NCI-H446 (cell line): ENCODE data around the gene PHF3.
"Not testable (repeated sequence)": the region's sequence is repeated elsewhere in the genome, so short reads cannot be mapped to it uniquely, and the experiment has no call there.

Source experiments
- DNase-seq, 2 experiments: peaks; one replicate each; lab custom pipeline; 2025; lab: John Stamatoyannopoulos, UW

PHF3 gene

DNA sequence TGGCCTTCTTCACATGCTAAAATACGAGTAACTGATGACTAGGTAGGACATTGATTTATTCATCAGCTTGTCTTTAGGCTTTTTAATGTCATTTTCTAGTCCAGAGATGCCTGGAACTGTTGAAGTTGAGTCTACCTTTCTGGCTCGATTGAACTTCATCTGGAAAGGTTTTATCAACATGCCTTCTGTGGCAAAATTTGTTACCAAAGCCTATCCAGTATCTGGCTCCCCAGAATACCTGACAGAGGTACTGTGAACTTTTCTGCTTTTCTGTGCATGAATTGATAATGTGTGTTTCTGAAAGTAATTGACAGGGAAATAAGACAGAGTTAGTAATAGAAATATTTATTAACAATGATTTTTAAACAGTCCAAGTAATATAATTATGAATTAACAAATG, 71.0 kb downstream of the PHF3 start:
- DNase-seq = no peak

- no peak for DNase-seq
Observed at GRCh38 chr6:63708631-63709030, 73.0 kb downstream of the PHF3 start.

DNA sequence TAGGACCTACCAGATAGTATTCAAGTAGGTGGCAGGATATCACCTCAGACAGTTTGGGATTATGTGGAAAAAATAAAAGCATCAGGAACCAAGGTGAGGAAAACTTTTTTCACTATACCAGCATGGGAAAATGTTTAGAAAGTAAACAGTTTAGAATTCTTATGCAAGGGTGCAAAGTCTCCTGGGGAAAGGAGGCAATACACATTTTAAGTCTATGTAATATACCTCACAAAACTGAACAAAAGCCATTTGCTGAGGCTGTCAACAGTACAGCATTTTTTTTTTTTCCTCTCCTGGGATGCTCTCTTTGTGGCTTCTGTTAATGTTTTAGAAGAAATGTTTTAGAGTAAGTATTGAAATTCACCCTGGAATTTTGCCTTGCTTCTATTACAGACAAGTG, 73.5 kb downstream of the PHF3 start:
- DNase-seq = no peak

DNA sequence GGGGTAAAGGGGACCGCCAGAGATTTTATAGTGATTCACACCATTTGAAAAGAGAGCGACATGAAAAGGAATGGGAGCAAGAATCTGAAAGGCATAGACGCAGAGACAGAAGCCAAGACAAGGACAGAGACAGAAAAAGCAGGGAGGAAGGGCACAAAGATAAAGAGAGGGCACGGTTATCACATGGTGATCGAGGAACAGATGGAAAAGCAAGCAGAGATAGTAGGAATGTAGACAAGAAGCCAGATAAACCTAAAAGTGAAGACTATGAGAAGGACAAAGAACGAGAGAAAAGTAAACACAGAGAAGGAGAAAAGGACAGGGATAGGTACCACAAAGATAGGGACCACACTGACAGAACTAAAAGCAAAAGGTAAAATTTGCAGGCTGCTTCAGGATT, 77.7 kb downstream of the PHF3 start:
- no peak for DNase-seq

GRCh38 chr6:63714091-63714490, 78.5 kb downstream of the PHF3 start:
- DNase-seq = no peak

- DNase-seq = no peak
Observed at GRCh38 chr6:63716169-63716568, 80.6 kb downstream of the PHF3 start.

DNA sequence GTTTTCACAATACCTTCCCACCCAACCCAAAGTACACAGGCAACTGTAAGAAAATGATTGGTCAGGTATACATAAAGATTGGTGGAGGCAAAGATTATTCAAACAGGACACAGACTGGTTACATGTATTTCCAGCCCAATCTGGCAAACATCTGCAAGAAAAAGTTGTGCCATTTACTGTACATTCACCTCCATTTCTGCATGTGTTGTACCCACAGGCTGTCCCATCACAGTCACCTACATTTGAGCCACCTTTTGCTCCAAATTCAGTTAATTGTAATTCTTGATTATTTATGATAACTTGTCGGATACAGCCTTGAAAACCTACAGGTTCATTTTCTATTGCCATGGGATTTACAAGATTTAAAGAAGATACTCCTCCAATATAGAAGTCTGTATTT, 85.6 kb downstream of the PHF3 start:
- no peak for DNase-seq

GRCh38 chr6:63724721-63725120, 89.1 kb downstream of the PHF3 start:
- DNase-seq = no peak

- no peak for DNase-seq
Observed at GRCh38 chr6:63730311-63730710, 94.7 kb downstream of the PHF3 start.

- DNase-seq = no peak
Observed at GRCh38 chr6:63731930-63732329, 96.3 kb downstream of the PHF3 start.

DNA sequence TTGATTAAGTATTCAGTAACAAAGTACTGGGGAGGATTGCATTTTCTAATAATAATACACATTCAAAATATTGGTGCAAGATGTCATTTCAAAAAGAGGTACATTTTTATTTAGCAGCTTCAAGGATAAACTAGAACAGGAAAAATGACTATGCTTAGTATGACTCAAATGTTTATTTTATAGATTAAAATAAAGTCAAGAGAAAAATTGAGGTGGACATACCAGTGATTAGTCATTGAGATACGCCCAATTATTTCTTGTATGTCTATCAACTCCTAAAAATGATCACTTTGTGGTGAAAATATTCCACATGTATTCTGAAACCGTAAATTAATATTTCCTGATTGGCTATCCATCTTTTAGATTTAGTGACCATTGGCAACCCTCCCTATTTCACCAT, 96.7 kb downstream of the PHF3 start:
- no peak for DNase-seq

- no peak for DNase-seq
Observed at GRCh38 chr6:63734923-63735322, 99.3 kb downstream of the PHF3 start.

- not testable (repeated sequence) for DNase-seq
Observed at GRCh38 chr6:63738190-63738589, 102.6 kb downstream of the PHF3 start.

DNA sequence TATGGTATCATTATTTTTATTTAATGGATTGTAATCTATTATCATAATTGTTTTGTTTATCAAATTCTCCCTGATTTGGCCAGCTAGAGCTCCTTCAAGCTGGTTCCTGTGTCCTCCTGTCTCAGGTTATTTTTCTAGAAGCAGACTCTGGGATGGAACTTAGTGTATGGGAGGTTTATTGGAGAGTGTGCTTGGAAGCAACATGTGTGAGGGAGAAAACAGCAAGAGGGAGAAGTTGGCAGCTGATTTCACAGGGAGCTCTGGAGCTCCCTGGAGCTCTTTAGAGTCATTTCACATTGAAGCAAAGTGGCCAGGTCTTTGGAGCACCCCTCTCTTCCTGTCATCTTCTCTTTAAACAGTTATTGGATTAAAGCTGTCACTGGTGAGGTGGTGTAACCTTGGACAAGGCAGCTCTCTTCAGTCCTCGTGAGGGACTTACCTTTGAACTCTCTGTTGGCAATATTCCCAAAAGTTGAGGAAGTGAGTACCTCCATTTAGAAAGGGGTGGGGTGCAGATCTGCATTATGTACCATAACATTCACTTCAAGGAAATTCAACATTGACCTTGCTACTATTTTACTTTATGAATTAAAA, 103.6 kb downstream of the PHF3 start:
- DNase-seq = no peak

DNA sequence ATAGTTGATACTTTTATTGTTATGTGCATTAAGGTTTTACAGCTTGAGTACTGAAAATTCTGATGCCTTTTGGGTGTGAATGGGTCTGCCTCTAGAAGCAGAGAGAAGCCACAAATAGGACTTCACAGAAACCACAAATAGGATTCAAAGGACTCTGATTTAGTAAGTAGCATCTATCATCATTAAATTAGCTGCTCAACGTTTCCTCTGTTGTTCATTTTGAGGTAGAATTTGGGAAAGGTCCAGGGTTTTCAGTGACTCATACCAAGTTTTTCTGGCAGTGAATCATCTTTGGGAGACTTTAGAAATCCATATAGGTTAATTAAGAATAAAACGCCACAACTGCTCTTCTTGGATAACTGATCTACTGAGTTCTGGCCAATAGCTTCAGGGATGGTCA, 105.1 kb downstream of the PHF3 start:
- DNase-seq = peak; percentile 8 to 55

DNA sequence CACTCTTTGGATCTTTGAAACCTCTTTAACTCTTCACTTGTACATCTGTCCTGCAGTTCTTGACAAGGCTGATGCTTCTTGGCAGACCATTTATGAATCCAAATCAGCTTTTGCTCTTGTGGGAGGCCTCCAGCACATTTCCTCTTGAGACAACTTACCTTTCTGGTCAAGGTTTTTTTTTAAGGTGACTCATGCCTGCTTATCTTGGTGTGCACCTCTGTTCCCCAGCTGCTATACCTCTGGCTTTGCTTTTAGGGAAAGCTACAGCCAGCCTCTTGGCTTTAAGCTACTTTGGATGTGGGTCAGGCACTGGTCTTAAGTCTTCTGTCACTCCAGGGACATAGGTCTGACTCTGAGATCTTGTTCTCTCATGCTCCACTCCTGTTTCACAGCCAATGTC, 106.5 kb downstream of the PHF3 start:
- no peak for DNase-seq

GRCh38 chr6:63743691-63744090, 108.1 kb downstream of the PHF3 start:
- DNase-seq = no peak

DNA sequence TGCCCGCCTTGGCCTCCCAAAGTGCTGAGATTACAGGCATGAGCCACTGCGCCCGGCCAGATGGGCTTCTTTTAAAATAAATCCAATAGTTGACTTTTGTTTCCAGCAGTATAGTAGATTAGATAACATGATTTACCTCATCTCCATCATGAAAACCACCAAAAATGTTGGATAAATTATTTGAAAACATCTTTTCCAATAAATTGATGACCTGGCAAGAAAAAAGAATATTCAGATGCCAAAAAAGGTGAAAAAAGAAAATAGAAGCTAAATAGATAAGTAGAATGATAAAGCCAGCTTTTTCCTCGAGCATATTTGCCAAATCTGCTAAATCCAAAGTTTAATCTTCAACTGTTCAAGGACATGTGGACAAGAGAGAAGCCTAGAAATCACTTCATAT, 109.2 kb downstream of the PHF3 start:
- no peak for DNase-seq

GRCh38 chr6:63745784-63746183, 110.2 kb downstream of the PHF3 start:
- no peak for DNase-seq

DNA sequence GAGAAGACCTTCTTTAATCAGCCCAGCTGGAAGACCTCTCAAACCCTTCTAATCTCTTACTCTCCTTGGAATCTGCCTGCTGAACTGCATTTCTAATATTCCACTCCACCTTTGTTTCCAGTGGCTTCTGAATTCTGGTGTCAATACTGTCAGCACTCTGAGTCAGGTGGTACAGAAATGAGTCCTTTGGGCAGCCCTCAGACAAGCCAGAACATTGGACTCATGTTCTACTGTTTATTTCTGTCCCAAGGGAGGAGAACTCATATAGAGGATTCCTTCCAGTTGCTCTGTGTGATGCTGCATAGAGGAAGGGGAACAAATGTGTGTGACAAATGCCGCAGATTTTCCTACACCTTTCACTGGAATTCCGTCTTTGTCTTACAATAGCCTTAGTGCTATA, 114.8 kb downstream of the PHF3 start:
- no peak for DNase-seq

GRCh38 chr6:63757275-63757674, 121.7 kb downstream of the PHF3 start:
- DNase-seq = not testable (repeated sequence)

DNA sequence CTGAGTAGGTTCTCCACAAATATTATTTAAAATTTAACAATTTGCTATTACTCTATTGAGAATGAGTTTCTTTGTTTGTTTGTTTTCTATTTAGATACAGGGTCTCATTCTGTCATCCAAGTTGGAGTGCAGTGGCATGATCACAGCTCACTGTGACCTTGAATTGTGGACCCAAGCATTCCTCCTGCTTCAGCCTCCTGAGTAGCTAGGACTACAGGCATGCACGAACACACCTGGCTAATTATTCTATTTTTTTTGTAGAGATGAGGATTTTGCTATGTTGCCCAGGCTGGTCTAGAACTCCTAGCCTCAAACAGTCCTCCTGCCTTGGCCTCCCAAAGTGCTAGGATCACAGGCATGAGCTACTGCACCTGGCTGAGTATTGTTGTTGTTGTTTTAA, 122.2 kb downstream of the PHF3 start:
- no peak for DNase-seq

DNA sequence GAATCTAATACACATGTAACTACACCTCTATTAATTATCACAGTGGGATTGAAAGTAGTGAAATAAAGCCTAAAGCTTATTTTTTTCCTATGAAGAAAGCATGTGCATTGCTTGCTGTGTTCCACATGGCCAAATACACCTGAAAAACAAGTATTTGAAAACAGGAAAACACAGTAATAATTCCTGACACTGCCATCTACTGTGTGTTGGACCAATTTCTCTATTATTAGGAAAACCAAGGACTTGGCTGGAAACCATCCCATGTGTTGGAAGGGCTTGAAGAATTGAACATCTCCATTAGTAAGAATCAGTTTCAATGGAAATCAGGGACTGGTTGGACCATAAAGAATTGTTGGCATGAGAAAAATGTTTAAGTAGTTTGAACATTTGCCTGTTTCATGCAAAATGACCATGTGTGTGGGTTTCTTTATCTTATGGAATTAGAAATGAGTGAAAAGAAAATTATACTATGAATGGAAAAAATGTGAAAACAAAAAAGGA, 124.1 kb downstream of the PHF3 start:
- no peak for DNase-seq

DNA sequence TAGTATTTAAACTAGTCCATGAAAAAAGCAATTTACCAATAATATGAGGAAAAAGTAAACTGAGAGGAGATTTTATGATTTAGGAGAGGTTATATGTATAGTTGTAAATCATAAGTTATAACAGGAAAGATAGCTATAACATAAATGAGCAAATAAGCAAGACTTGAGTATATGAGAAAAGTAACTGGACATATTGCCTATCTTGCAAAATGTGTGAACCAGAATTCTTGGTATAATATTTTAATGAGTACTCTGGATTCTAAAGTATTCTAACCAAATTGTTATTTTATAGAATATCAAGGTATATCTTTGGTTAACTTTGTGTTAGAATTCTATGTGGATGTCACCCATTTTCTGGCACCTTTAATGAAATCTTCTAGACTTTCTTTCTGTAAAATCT, 124.6 kb downstream of the PHF3 start:
- DNase-seq = no peak
